22Rv1 (cell line): ENCODE measurements around the gene TBC1D2.

Source experiments
- CTCF ChIP-seq: fragments of 450-650 bp; IDR thresholded peaks from 2 replicates; pipeline ENCODE4 v1.5.1; 2017; ENCODE audit warnings: mild to moderate bottlenecking
- ZFX ChIP-seq: fragments of 450-650 bp; IDR thresholded peaks from 2 replicates; pipeline ENCODE4 v1.6.1; 2017; ENCODE audit warnings: antibody characterized with exemption, borderline replicate concordance

DNA sequence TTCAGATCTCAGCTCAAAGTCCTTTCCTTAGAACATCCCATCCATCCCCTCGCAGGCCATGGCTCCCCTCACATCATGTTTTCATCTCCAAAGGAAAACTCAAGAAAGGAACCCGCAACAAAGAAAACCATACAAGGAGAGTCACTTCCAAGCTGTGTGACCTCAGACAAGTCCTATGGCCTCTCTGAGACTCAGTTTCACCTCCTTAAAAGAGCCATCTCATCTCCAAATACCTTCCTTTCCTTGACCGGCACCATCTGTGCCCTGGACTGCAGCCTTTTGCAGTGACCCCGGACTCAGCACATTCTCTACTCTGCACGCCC, 73.7 kb downstream of the TBC1D2 start:
- TF ChIP-seq CTCF (no peak), ZFX (no peak)
